NCI-H2196 (cell line): ENCODE measurements around the gene RASSF5.

Source experiments
- DNase-seq: peaks from one replicate; lab custom pipeline; 2025; ENCODE audit not compliant: unreplicated experiment; lab: John Stamatoyannopoulos, UW

The RASSF5 gene

GRCh38 chr1:206583707-206584648, 76.6 kb downstream of the RASSF5 start:
- DNase-seq, result peak; percentile 75

DNA sequence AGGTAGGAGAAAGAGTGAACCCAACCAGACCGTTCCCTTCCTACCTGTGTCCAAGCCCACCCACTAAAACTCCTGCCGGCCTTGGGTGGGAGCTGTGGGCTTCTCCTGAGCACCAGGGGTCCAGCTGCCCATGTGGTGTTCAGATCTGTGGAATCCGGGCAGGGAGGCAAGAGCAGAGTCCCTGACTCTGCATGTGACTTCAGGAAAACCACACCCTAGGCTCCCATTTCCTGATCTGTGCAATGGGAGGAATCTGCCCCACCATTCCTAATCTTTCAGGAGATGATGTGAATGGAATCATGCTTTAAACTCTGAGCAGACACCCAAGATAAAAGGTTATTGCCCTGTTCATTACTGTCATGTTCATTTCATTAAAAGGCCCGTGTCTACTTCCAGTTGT, 77.4 kb downstream of the RASSF5 start:
- DNase-seq, result no peak

GRCh38 chr1:206586501-206587445, 79.4 kb downstream of the RASSF5 start:
- no peak for DNase-seq

- DNase-seq, result no peak
Observed at GRCh38 chr1:206587904-206588303, 80.6 kb downstream of the RASSF5 start.

- no peak for DNase-seq
Observed at GRCh38 chr1:206588492-206588891, 81.2 kb downstream of the RASSF5 start.

DNA sequence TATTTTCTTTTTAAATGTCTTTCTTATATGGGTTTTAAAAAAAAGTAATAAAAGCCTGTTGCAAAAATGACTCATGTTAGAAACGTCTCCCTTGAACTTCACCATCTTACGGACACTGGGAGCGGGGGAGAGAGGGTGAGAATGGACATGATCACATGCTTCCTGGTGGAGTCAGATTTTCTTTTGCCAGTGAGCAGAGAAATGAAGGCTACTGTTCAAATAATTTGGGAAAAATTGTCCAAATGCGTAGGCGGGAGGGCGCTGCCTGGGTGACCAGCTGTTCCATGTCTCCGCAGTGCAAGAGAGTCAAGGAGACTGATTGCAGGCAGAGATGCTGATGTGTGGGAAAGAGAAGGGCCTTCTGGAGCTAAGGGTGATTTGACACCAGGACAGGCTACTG, 81.9 kb downstream of the RASSF5 start:
- DNase-seq, result no peak

- DNase-seq, result no peak
Observed at GRCh38 chr1:206590025-206590758, 82.9 kb downstream of the RASSF5 start.

DNA sequence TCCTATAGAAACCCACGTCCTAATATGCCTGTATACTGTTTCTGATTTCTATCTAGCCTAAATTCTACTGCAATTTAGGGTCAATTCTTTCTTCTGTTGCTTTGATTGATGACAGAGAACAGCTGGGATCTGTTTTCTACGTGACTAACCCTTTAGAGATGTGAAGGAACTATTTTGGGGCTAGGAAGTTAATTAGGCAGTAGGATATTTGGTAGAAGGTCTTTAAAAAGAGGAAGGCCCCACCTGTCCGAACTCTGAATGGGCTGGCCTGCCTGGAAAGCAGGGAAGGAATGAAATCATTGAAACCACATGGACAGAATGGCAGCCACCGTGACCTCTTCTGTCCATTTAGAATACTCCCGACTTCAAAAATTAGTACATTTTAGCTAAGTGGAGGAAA, 83.9 kb downstream of the RASSF5 start:
- no peak for DNase-seq

DNA sequence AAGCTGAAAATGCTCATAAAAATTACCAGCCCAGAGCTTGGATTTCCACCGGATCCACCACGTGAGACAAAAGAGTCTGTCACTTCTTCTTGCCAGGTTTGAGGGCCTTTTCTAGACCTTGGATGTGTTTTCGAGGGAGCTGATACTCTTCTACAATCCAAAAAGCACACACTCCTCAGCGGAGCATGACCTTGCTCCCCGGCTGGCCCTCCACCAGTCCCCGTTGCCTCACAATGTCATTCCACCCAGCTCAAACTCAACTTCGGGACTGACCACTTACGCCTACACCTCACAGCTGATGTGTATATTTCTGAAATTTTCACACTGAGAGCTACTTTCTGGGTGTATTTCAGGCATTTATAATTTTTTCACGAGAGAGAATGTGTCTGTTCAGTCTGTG, 84.4 kb downstream of the RASSF5 start:
- DNase-seq, result no peak

GRCh38 chr1:206593351-206593925, 86.1 kb downstream of the RASSF5 start:
- no peak for DNase-seq

DNA sequence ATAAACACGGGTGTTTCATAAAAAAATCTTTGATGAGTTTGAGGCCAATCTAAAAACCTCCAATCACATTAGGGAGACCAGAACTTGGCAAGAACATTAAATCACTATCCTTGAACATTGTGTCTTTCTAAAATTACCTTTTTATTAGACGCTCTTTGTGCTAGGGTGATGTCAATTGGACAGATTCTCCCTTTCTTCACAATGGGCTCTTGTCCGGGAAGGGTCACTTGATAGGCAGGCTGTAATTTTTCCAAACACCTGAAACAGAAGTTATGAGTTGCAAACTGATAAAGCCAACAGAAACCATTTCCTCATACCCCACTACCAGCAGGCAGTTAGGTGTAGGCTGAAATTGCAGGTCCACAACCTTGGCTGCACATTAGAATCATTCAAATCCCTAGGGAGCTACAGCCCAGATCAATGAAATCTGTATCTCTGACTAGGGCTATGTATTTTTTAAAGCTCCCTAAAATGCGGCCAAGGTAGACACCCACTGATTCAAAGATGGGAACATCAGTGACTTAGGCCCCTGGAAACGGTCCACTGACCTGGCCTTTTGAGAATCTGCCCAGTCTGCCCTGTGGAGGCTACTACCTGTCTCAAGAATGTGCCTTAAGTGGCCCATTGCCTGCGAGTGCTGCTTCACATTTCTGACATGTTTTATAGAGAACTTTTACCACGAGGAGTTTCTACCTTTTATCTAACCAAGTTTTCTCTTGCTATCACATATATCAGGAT, 88.4 kb downstream of the RASSF5 start:
- no peak for DNase-seq

- no peak for DNase-seq
Observed at GRCh38 chr1:206596319-206596666, 89.0 kb downstream of the RASSF5 start.

DNA sequence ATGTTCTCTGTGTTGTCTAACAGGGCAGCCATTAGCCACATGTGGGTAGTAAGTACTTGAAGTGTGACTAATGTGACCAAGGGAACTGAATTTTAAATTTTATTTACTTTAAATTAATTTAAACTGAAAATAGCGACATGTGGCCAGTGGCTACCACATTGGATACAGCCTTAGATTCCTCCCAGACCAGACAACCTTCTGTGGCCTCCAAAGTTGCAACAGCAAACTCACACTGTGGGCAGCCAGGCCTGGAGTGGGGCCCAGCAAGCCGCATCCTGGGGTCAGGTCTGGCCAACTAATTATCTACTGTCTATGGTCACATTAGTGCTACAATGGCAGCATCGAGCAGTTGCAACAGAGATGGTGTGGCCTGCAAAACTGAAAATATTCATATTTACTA, 93.2 kb downstream of the RASSF5 start:
- DNase-seq, result no peak

DNA sequence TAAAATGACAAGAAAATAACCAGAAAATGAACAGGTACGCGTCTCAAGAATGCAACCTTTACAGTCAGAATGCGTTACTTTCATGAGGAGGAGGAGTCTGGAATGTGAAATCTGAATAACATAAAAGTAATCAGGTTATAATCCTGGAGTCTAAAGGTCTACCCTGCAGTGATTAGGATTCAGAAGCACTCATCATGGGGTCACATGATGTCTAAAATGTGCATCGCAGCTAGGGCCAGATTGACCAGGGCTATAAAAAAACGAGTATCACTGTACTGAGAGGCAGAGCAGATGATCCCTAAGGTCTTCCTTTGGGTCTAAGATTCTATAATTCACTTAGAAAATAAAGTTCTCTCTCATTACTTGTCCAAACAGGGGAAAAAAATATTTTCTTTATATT, 97.5 kb downstream of the RASSF5 start:
- no peak for DNase-seq

DNA sequence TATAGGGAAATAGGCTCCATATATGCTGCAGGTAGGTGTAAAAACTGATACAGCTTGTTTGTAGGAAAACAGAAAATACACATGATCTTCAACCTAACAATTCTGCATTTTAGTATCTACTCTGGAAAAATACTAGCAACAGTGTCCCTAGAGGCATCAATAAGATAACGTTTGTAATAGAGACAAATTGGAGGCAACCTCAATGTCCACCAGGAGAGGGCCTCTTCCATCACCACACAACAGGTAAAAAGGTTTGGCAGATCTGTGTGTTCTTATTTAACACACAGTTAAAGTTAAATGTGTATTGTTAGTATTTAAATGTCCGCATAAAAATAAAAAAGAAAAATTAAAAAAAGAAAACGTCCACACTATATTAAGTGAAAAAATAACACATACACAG, 99.5 kb downstream of the RASSF5 start:
- peak; percentile 37 for DNase-seq

GRCh38 chr1:206608108-206608698, 100.9 kb downstream of the RASSF5 start:
- DNase-seq, result no peak

DNA sequence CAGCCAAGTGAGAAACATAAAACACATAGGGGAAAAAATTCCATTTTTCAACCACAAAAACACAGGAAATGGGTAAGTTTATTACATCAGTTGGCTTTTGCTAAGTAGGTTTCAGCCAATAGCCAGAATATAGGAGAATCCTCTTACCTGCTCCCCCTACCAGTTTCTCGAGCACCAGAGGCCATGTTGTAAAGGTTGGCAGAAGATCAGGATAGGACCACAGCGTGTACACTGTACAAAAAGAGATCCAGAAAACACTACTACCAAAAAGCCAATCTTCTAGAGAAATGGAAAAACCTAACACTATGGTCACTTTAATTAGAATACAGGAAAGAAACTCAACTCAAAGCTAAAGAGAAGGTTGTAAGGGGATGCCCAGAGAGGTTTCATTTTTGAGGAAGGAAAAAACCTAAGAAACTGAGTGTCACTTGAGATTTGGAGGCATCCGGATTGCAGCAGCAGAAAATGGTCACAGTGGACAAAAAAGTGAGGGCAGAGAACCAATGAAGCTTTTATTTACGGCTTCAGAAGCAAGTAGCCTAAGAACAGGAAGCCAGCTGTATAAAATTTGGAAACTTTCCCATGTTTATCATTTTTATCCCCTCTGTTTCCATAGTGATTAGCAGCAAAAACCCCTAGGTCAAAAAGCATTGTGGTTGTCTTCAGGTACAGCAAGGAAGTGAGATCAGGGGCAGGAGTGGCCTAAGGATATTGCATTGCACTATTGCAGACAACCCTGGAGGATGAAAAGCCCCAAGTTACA, 102.1 kb downstream of the RASSF5 start:
- peak; percentile 16 for DNase-seq

- DNase-seq, result peak; percentile 95
Observed at GRCh38 chr1:206612129-206612876, 105.0 kb downstream of the RASSF5 start, which contains the start of gene EIF2D. Gene EIF2D, minus strand, starts transcription at chr1:206612465. Its CDS starts 123 bp downstream, at chr1:206612342.
